Stimulated activated memory B cell treated with anti-CD40 and anti-IgM and Interleukin-4, amounts not matched to agents 10 μg/mL and 1 μg/mL and 100 μg/mL, for 72 hours (primary cell): ENCODE measurements around the gene ANKS1B.

Experiments
- ATAC-seq: fragments of 150-1000 bp; cut with Tn5 transposase; 2 replicates; pipeline ENCODE4 v1.10.0; 2021
- H3K27ac Mint-ChIP-seq: one replicate; pipeline ENCODE4 v1.8.0; 2022; ENCODE audit warnings: mild to moderate bottlenecking, mixed read lengths
- H3K27me3 Mint-ChIP-seq: one replicate; pipeline ENCODE4 v1.8.0; 2022; ENCODE audit warnings: mixed read lengths
- H3K36me3 Mint-ChIP-seq: one replicate; pipeline ENCODE4 v1.8.0; 2022; ENCODE audit warnings: mixed read lengths
- H3K4me1 Mint-ChIP-seq: one replicate; pipeline ENCODE4 v1.8.0; 2022; ENCODE audit warnings: mixed read lengths
- H3K4me3 Mint-ChIP-seq: one replicate; pipeline ENCODE4 v1.8.0; 2022; ENCODE audit warnings: mild to moderate bottlenecking, moderate library complexity, mixed read lengths
- H3K9me3 Mint-ChIP-seq: one replicate; pipeline ENCODE4 v1.8.0; 2022; ENCODE audit warnings: mixed read lengths

ANKS1B gene

GRCh38 chr12:99092100-99092851, 892.5 kb downstream of the ANKS1B start:
- peaks cover 3% of the 10 kb centered on the region for H3K9me3 Mint-ChIP-seq
- H3K4me3 Mint-ChIP-seq, result no peak overlapping the region
- ATAC-seq, result no peak
- H3K4me1 Mint-ChIP-seq, result no peaks in the 10 kb centered on the region
- peaks cover 9% of the 10 kb centered on the region for H3K27me3 Mint-ChIP-seq
- no peaks in the 10 kb centered on the region for H3K36me3 Mint-ChIP-seq
- H3K27ac Mint-ChIP-seq, result no peak overlapping the region

GRCh38 chr12:99087278-99087677, 897.5 kb downstream of the ANKS1B start:
- Mint-ChIP-seq H3K9me3 (peaks cover 3% of the 10 kb centered on the region), H3K36me3 (no peaks in the 10 kb centered on the region), H3K27me3 (no peaks in the 10 kb centered on the region), H3K4me1 (no peaks in the 10 kb centered on the region), H3K4me3 (no peak overlapping the region), H3K27ac (no peak overlapping the region)
- no peak for ATAC-seq

- Mint-ChIP-seq H3K9me3 (no peaks in the 10 kb centered on the region), H3K4me1 (no peaks in the 10 kb centered on the region), H3K36me3 (no peaks in the 10 kb centered on the region), H3K27me3 (no peaks in the 10 kb centered on the region), H3K27ac (no peak overlapping the region), H3K4me3 (no peak overlapping the region)
- no peak for ATAC-seq
Observed at GRCh38 chr12:99079811-99080210, 904.9 kb downstream of the ANKS1B start.

GRCh38 chr12:99068993-99069747, 915.6 kb downstream of the ANKS1B start:
- peaks cover 5% of the 10 kb centered on the region for H3K9me3 Mint-ChIP-seq
- no peaks in the 10 kb centered on the region for H3K4me1 Mint-ChIP-seq
- no peaks in the 10 kb centered on the region for H3K27me3 Mint-ChIP-seq
- no peak overlapping the region for H3K27ac Mint-ChIP-seq
- ATAC-seq, result no peak
- no peaks in the 10 kb centered on the region for H3K36me3 Mint-ChIP-seq
- H3K4me3 Mint-ChIP-seq, result no peak overlapping the region

GRCh38 chr12:99067171-99067785, 917.5 kb downstream of the ANKS1B start:
- no peak overlapping the region for H3K4me3 Mint-ChIP-seq
- ATAC-seq, result no peak
- no peaks in the 10 kb centered on the region for H3K4me1 Mint-ChIP-seq
- peaks cover 5% of the 10 kb centered on the region for H3K9me3 Mint-ChIP-seq
- no peaks in the 10 kb centered on the region for H3K36me3 Mint-ChIP-seq
- H3K27ac Mint-ChIP-seq, result no peak overlapping the region
- no peaks in the 10 kb centered on the region for H3K27me3 Mint-ChIP-seq

GRCh38 chr12:99066726-99067125, 918.0 kb downstream of the ANKS1B start:
- H3K27me3 Mint-ChIP-seq, result no peaks in the 10 kb centered on the region
- no peak overlapping the region for H3K4me3 Mint-ChIP-seq
- no peak for ATAC-seq
- no peaks in the 10 kb centered on the region for H3K4me1 Mint-ChIP-seq
- H3K36me3 Mint-ChIP-seq, result no peaks in the 10 kb centered on the region
- H3K27ac Mint-ChIP-seq, result no peak overlapping the region
- H3K9me3 Mint-ChIP-seq, result peaks cover 5% of the 10 kb centered on the region

GRCh38 chr12:99063182-99063581, 921.6 kb downstream of the ANKS1B start:
- Mint-ChIP-seq H3K27ac (no peak overlapping the region), H3K27me3 (no peaks in the 10 kb centered on the region), H3K4me1 (no peaks in the 10 kb centered on the region), H3K36me3 (no peaks in the 10 kb centered on the region), H3K9me3 (peaks cover 5% of the 10 kb centered on the region), H3K4me3 (no peak overlapping the region)
- ATAC-seq, result peak; percentile 21

GRCh38 chr12:99059824-99060511, 924.8 kb downstream of the ANKS1B start:
- Mint-ChIP-seq H3K27me3 (no peaks in the 10 kb centered on the region), H3K4me3 (no peak overlapping the region), H3K4me1 (no peaks in the 10 kb centered on the region), H3K9me3 (peaks cover 4% of the 10 kb centered on the region), H3K36me3 (no peaks in the 10 kb centered on the region), H3K27ac (no peak overlapping the region)
- no peak for ATAC-seq

GRCh38 chr12:99057670-99058069, 927.1 kb downstream of the ANKS1B start:
- Mint-ChIP-seq H3K4me1 (no peaks in the 10 kb centered on the region), H3K9me3 (peaks cover 4% of the 10 kb centered on the region), H3K36me3 (no peaks in the 10 kb centered on the region), H3K27ac (no peak overlapping the region), H3K27me3 (no peaks in the 10 kb centered on the region), H3K4me3 (no peak overlapping the region)
- ATAC-seq, result no peak

- no peak for ATAC-seq
- H3K4me3 Mint-ChIP-seq, result no peak overlapping the region
Observed at GRCh38 chr12:99056186-99056585, 928.5 kb downstream of the ANKS1B start.

GRCh38 chr12:99055299-99055698, 929.4 kb downstream of the ANKS1B start:
- no peak for ATAC-seq
- H3K4me3 Mint-ChIP-seq, result no peak overlapping the region
- H3K27me3 Mint-ChIP-seq, result no peaks in the 10 kb centered on the region
- no peak overlapping the region for H3K27ac Mint-ChIP-seq
- peaks cover 4% of the 10 kb centered on the region for H3K9me3 Mint-ChIP-seq
- H3K36me3 Mint-ChIP-seq, result no peaks in the 10 kb centered on the region
- no peaks in the 10 kb centered on the region for H3K4me1 Mint-ChIP-seq

More at GRCh38 chr12:99056186-99056585, 928.5 kb downstream of the ANKS1B start:
- Mint-ChIP-seq H3K27ac (no peak overlapping the region), H3K9me3 (peaks cover 4% of the 10 kb centered on the region), H3K4me1 (no peaks in the 10 kb centered on the region), H3K36me3 (no peaks in the 10 kb centered on the region), H3K27me3 (no peaks in the 10 kb centered on the region)

GRCh38 chr12:99054601-99055128, 930.1 kb downstream of the ANKS1B start:
- ATAC-seq, result no peak

GRCh38 chr12:99053616-99054362, 930.9 kb downstream of the ANKS1B start:
- Mint-ChIP-seq H3K4me1 (no peaks in the 10 kb centered on the region), H3K36me3 (no peaks in the 10 kb centered on the region), H3K4me3 (no peak overlapping the region), H3K27ac (no peak overlapping the region), H3K27me3 (no peaks in the 10 kb centered on the region), H3K9me3 (peaks cover 4% of the 10 kb centered on the region)
- ATAC-seq, result no peak

More at GRCh38 chr12:99054601-99055128, 930.1 kb downstream of the ANKS1B start:
- Mint-ChIP-seq H3K4me3 (no peak overlapping the region), H3K27me3 (no peaks in the 10 kb centered on the region), H3K27ac (no peak overlapping the region), H3K4me1 (no peaks in the 10 kb centered on the region), H3K9me3 (peaks cover 4% of the 10 kb centered on the region), H3K36me3 (no peaks in the 10 kb centered on the region)

GRCh38 chr12:99049774-99050173, 935.0 kb downstream of the ANKS1B start:
- H3K27ac Mint-ChIP-seq, result no peak overlapping the region
- H3K27me3 Mint-ChIP-seq, result no peaks in the 10 kb centered on the region
- H3K9me3 Mint-ChIP-seq, result peaks cover 4% of the 10 kb centered on the region
- no peaks in the 10 kb centered on the region for H3K36me3 Mint-ChIP-seq
- no peak overlapping the region for H3K4me3 Mint-ChIP-seq
- H3K4me1 Mint-ChIP-seq, result no peaks in the 10 kb centered on the region
- ATAC-seq, result no peak
